ENCODE measurements around the gene DESI2.

DNA sequence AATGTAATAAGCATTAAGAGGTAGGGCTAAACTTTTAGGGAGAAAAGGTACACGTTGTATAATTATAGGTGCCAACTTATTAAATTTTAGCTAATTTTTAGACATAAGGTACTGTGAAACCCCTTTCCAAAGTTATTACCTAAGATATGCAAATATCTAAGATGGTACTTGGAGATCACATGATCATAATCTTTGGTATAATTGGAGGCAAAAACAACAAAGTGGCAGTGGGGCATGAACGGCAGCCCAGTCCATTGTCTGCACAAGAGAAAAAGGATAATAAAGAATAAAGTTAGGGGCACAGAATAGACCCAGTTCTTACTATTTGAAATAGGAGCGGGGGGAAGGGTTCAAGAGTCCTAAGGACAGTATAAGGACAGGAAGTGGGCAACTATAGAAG is 51.2 kb downstream of the DESI2 start:
- TF ChIP-seq, protein P1, sequence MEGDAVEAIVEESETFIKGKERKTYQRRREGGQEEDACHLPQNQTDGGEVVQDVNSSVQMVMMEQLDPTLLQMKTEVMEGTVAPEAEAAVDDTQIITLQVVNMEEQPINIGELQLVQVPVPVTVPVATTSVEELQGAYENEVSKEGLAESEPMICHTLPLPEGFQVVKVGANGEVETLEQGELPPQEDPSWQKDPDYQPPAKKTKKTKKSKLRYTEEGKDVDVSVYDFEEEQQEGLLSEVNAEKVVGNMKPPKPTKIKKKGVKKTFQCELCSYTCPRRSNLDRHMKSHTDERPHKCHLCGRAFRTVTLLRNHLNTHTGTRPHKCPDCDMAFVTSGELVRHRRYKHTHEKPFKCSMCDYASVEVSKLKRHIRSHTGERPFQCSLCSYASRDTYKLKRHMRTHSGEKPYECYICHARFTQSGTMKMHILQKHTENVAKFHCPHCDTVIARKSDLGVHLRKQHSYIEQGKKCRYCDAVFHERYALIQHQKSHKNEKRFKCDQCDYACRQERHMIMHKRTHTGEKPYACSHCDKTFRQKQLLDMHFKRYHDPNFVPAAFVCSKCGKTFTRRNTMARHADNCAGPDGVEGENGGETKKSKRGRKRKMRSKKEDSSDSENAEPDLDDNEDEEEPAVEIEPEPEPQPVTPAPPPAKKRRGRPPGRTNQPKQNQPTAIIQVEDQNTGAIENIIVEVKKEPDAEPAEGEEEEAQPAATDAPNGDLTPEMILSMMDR (IDR thresholded peaks at IDR 0.05 in 4 of 5, conservative IDR thresholded peaks at IDR 0.05 in 1 of 5), result no peak
- TF ChIP-seq POLR2A (IDR thresholded peaks at IDR 0.05), result no peak
